GM21423 (cell line): ENCODE results near the gene ZNF521.

Experiments
- ATAC-seq: cut with Tn5 transposase; IDR thresholded peaks from one replicate; pipeline ENCODE4 v1.9.1; 2021; ENCODE audit warnings: mild to moderate bottlenecking, moderate library complexity; ENCODE audit not compliant: unreplicated experiment

Gene ZNF521

DNA sequence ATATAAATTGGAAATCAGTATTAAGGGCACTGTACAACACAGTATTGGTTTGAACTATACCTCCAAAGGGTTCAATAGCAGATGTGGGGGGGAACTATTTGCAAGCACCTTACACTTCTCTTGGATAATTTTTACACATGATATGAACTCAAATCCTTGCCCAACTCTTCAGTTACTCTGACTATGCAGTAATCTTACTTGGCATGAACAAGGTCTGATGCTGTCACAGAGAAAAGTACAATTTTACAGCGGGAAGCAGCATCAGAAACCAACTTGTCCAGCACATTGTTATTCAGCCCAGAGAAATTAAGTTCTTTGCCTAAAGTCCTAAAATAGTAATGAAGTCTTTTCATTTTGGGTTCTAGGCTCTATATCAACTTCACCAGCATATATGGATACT, 98.2 kb downstream of the ZNF521 start:
- no peak for ATAC-seq

DNA sequence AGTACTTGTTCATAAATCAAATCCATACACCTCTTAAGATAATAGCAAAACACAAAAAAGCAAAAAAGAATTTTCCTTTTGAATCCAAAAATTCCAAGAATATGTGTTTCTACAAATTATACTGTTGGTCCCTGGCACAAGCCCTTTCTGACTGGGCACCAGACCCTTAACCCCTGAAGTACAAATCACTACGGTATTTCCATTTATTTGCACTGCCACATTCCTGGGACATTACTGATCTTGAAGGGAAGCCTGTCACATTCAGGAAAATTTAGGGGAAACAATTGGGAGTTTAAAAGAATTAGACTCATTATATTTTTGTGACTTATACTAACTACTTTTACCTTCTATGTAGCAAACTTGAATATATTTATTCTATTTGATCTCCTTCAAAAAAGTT, 98.8 kb downstream of the ZNF521 start:
- ATAC-seq = no peak

DNA sequence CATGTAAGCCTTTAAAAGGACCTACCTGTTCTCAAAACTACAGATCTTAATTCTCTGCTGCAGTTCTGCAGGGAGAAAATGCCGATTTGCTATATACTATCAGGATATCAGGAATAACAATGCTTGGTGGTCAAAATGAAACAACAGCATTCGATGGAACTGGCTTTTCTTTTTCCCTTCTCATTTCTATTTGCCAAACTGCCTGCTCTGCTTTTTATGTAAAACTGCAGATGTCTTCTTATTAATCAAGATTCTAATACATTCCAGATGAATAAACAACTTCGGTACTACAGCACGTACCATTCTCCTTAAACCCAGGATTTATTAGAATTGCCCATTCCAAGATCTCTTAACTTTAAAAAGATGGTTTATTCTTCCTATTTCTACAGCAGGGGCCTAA, 100.9 kb downstream of the ZNF521 start:
- no peak for ATAC-seq

DNA sequence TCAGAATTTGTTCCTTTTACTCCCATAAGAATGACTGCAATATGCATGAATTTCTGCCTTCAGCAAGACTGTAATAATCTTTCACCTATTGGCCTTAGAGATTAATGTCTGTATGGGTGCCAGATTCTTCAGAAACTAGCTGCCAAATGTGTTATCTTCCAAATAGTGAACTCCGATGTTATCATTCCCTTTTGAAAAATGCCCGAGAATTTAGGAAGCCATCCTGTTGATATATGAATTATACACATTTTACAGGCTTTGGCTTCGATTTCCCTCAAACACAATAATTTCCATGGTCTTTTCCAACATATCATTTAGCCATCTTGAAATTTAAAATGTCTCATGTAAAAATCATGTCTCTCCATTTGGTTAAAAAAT, 101.5 kb downstream of the ZNF521 start:
- ATAC-seq = no peak

DNA sequence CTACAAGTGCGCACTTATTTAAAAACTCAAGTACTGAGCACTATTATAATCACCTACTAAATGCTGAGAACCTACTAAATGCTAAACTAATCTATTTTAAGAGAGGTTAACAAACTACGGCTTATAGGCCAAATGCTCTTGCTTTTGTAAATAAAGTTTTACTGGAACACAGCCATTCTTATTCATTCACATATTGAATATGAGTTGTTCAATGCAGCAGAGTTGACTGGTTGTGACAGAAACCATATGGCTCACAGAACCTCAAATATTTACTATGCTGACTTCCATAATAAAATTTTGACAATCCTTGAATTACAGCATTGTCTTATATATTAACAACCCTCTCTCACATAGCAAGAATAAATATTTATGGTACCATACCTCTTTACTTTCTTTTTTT, 103.2 kb downstream of the ZNF521 start:
- ATAC-seq = no peak

DNA sequence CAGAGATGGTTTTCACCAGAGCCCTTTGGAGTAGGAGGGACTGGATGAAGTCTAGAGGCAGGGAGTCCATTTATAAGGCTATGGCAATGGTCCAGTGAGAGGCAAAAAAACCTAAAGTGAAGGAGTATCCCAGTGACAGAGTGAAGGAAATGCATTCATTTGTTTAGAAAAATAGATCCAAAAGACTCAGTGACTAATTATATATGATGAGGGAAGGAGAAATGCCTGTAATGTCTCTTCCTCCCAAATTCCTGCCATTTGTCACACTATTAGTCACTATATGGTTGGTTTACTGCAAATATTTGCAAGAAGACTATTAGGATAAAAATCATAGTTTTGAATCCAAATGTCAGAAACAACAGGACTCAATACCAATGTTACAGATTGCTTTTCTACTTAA, 104.2 kb downstream of the ZNF521 start:
- ATAC-seq = no peak

DNA sequence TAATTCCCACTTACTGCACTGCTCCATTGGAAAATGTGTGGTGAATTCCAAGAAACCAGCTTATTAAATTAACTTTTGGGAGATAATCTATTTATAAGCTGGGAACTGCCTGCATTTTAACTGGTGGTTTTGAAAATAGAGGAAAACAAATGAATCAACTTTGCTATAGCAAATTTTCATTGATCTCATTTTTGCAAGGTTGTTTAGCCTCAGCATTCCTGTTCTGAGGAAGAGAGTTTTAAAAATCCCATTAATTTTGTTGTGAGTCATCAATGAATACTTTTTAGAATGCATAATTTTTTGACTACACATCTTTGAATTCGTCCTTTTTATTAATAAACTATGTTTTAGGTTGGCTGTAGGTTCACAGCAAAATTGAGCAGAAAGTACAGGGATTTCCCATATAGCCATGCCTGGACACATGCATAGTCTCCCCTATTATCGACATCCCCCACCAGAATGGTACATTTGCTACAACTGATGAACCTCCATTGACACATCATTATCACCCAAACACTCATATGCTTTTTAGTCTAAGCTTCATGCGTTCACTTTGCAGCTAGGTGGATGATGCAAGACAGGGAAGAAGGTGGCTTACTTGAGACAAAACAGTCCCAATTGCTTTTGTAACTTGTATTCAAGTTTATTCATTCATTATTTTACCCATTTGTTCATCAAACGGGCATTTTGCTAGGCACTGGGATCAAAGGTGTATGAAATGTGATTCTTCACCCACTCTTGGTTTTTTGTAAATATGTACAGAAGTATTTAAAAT, 106.9 kb downstream of the ZNF521 start:
- ATAC-seq = no peak

DNA sequence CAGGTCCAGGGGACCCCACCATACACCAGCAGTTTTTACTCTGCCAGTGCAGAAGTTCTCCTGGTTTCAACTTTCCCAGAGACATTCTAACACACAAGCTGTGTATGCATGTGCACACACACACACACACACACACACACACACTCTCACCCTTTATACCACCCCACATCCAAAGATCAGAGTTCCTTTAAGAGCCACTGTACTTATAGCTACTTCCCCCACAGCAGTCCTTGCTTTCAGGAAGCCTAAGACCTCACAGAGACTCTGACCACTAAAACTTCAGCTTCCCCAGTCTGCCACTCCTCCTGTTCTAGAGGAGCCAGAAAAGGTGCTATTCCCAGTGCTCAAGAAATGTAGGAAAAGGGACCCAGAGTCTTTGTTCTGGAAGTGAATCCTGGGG, 107.8 kb downstream of the ZNF521 start:
- ATAC-seq = no peak

DNA sequence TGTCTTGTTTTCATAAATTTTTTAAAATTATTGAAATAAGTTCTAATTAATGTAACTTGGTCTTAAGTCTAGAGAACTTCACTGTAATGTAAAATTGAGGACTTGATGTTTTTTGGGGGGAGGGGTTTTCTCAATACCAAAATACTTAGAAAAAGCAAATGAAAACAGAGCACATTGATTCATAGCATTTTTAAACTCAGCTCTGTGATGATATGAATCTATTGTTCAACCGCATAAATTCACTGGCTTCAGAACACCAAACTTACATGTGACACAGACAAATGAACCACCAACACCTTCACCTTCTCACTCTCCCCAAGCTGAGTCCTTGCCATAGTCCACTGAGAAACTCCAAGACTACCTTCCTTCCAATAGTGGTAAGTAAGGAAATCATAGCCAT, 108.2 kb downstream of the ZNF521 start:
- no peak for ATAC-seq

DNA sequence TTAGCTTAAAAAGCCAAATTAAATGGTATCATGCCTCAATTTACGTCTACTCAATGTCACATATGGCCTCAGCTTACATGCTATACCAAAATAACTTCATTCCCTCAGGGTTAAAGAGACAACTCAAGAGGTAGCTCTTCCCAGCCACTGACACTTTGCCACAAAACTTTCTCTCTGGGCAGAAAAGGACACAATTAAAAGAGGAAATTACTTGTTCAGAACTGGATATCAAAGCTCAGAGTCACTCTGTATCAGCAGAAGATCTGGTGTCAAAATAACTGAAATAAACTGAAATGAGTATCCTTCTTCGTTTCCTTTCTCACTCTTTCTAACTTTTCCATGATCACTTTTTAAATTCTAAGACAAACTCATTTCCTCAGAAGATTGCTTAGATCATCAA, 108.7 kb downstream of the ZNF521 start:
- ATAC-seq = no peak

DNA sequence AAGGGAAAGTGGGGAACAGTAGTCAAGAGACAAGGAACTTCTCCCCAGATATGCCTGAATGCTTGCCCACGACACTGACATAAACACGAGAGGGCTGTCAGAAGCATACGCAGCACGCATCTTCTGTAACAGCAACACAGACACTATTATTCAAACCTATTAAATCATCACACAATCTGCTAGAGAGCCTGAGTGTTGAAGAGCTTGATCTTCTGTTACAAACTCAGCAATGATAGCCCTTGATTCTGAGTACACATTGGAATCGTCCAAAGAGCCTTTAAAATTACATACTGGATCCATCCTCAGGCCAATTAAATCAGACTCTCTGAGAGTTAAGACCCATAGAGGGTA, 111.6 kb downstream of the ZNF521 start:
- ATAC-seq = no peak

DNA sequence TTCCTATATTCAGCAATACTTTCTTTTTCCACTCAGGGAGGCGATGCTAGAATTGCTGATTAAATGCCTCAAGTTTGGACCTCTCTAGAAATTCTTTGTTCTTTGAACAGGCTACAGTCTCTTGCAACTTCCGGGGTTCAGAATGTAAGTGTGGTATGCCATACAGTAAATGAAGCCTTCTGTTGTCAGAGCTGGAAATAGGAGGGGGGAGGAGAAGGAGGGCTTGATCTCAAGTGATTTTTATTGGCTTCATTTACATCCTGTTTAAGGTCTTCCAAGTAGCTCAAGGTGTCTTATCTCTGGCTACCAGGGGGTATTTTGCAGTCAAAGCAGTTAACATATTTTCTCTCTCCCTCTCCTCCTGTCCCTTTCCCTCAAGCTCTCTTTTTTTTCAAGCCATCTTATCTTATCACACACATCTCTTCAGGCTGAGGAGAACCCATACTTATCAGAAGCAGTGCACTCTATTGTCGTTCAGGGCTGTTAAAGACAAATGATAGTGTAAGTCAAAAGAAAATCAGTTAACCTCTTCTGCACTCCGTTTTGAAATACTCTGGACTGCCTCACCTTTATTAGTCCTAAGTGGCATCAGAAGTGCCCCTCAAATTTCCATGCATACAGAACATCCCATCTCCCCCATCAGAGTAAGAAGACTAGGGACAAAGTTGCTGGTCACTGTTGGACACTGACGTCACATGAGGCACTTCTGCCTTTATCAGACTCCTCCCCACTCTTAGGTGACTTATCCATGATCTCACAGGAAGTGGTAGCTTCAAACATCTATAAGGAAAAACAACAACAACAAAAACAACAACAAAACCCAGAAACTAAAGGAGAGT, 112.2 kb downstream of the ZNF521 start:
- no peak for ATAC-seq

DNA sequence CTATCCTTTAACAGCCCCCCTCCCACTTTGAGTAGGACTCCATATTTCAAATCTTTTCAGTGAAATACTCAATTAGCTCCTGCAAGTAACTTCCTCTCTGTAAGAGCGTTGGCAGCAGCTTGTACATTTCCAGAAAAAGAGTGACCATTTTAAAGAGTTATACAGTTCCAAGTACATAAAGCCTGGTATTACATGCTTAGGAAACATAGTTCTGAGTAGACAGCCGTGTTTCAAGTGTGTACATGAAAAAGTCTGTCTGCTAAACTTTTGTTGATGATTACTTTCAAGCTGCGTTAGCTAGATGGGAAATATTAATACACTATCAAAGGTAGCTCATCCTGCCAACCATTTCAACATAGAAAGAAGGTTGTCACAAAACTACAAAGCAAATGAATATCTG, 112.8 kb downstream of the ZNF521 start:
- no peak for ATAC-seq

DNA sequence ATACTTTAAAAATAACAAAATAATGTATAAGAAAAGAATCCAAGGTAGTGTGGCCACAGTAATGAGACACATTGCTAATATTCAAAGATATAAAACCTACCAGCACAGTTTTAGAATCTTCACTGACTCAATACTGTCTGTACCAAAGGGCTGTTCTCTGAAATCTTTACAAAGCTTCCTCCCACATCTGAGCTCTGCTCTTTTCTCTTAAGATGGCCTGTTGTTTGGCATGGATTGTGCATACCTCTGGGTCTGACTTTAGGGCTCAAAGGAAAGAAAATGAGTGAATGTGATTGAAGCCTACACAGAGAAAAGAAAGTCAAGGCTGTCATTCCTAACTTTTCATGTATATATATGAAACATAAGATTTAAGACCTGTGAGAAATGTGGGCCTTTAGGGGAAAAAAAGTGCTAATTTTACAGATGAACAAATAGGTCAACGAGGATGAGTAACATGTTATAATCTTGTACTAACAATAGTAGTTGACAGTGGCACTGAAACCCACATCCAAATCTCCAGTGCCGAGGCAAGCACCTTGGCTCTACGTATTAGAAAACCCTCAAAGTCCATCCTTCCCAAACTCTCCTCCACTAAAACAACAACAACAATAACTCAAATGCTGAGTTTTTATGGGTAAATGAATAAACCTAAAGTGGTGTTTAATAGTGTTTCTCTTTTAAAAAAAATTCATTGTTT, 114.2 kb downstream of the ZNF521 start:
- ATAC-seq = no peak

DNA sequence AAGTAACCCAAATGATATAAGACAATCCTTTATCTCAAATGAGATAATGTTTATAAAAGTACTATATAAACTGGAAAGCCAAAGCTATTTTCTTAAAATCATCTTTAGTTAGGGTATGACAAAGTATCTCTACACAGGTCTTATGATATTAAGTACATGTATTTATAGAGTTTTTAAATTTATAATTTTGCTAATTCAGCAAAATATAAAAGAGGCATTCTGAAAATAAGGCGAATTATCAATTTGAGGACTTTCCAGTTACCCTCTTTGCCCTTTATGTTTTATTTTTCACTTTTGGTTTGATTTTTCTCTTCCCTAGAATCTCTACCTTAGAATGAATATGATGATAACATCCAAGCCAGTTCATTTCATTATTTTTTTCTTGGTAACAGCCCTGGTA, 115.2 kb downstream of the ZNF521 start:
- ATAC-seq = no peak

DNA sequence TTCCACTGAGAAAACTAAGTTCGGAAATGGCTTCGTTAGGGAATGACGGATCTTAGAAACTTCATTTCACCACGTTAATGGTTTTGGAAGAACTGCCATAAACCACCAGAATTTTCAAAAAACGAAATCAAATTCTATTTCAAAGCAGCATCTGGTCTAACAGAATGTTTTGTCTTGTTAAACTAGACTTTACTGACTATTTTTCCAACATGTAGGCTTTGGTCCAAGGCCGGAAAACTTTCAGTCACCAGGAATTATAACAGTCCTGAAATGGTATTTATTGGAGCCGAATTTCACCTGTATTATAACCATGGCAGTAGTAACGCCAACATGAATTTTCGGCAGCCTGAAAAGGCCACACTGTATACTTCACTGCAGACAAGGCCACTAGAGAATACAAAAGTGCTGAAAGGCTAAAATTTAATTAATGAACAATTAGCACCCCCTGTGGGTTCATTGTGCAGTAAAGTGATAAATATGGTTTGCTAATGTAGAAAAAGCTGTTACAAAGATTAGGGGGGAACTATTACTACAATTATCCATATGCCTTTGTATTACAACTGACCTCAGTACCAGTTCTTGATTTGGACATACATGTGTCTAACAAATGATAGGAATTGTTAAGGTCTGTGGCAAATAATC, 116.4 kb downstream of the ZNF521 start:
- no peak for ATAC-seq

DNA sequence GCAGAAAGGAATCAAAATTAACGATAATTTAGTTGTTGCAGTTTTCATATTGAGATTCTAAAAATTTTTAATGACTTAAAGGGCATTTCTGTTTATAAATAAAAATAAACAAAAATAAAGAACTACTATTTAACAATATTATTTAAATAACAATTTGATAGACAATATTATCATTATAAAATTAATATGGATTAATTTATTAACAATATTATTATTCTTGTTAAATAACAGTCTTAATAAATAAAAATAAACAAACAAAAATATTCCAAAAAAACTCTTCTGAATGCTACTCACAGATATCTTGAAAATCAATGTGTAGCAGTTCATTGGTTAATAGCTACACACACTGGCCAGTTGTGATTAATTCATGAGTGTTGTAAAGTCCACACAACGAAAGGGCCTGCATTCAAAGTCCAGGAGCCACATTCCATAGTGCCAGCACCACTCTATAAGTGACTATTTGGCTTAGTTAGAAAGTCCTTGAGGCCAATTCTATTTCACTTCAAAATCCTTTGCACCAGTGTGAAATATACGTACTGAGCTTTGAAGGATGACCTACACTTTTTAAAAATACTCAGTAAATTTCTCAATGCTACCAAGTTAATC, 117.1 kb downstream of the ZNF521 start:
- no peak for ATAC-seq

DNA sequence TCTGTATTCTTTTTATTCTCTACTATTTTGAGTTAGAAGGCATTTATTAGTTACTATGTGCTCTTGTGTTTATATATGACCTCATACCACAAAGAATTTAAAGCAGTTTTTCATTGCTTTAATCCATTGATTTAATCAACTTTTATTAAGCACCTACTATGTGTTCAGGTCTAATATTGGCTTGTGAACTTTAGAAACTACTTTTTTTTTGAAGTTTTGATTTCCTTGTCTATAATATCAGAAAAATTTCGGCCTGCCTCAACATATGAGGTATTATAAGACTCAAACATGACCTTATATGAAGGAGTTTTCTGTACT, 117.7 kb downstream of the ZNF521 start:
- ATAC-seq = no peak

DNA sequence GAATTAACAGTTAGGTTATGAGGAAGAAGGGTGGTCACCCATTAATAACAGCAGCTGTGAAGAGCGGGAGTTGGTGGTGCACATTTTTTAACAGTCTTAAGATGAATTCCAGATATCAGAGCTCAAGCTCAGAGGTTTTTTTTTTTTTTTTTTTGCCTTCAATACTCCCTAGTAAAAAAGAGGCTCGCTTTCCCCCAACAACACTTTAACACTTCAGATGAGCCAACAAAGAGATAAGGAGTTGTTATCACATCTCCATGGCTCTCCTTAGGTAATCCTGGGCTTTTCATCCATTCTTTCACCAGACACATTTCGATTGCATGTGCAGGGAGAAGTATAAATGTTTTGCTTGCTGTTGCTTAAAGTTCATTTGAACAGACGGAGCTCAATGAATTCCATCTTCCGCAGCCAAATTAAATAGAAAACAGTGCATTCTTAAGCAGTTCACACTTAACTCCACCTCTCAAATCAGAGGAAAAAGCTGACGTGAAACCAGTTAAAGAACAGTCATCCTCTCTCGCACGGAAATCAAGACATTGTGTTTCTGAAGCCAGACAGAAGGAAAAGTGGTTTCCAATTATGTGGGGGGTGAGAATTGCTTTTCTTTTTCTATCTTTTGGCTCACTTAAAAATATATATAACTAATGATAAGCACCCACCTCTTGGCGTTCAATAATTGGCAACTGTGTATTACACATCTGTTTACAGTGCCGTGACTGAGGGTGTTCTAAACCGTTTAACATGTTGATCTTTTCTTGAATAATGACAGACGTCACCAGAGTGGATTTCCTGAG, 118.2 kb downstream of the ZNF521 start:
- no peak for ATAC-seq

DNA sequence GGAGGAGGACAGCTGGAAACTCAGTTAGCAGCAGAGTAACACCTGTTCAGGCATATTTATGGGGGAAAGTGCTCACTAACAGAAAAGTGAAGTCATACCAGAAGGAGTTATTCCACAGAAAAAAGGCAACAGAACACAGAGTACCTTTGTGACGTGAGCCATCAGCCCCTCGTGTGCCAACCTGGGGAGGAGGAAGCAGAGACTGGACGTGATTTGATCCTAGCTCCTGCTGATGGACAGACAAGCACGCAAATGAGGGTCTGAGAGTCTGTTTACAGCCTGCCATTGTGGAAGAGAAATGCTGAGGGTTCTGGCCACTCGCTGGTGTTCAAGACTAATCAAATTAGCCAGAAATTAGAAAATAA, 120.7 kb downstream of the ZNF521 start:
- no peak for ATAC-seq
